H9 (cell line): Measurements from ENCODE around the gene NCK1. TPM values are rescaled to one million over a fixed set of nuclear protein-coding genes. Genes with fewer than 3 reads are reported as not detected.

Source experiments
- DNase-seq: peaks from one replicate; pipeline ENCODE4 v3.0.0-alpha.2; 2017
- H2AFZ ChIP-seq: one replicate; pipeline ENCODE4 v1.6.1; 2013; ENCODE audit warnings: mild to moderate bottlenecking, low read length, control low read depth, moderate library complexity
- H2AK5ac ChIP-seq: 2 replicates; pipeline ENCODE4 v1.6.1; 2013; ENCODE audit warnings: low read length, control low read depth, mixed read lengths; ENCODE audit not compliant: insufficient read length
- H2BK120ac ChIP-seq: one replicate; pipeline ENCODE4 v1.6.1; 2013; ENCODE audit warnings: low read depth, mild to moderate bottlenecking, low read length, control low read depth, inconsistent platforms; ENCODE audit not compliant: poor library complexity, severe bottlenecking
- H2BK12ac ChIP-seq: 2 replicates; pipeline ENCODE4 v1.6.1; 2013; ENCODE audit warnings: low read length, control low read depth, mixed read lengths, low read depth; ENCODE audit not compliant: insufficient read length
- H2BK15ac ChIP-seq: 2 replicates; pipeline ENCODE4 v1.6.1; 2013; ENCODE audit warnings: low read depth, low read length, control low read depth
- H2BK20ac ChIP-seq: one replicate; pipeline ENCODE4 v1.6.1; 2013; ENCODE audit warnings: low read depth, mild to moderate bottlenecking, low read length, control low read depth, inconsistent platforms; ENCODE audit not compliant: poor library complexity, severe bottlenecking
- H2BK5ac ChIP-seq: 2 replicates; pipeline ENCODE4 v1.6.1; 2013; ENCODE audit warnings: low read length, control low read depth, mixed read lengths; ENCODE audit not compliant: insufficient read length
- H3K14ac ChIP-seq: 2 replicates; pipeline ENCODE4 v1.6.1; 2013; ENCODE audit warnings: low read length, control low read depth; ENCODE audit not compliant: insufficient read depth
- H3K18ac ChIP-seq: 2 replicates; pipeline ENCODE4 v1.6.1; 2013; ENCODE audit warnings: low read depth, mild to moderate bottlenecking, mixed read lengths, low read length, control low read depth; ENCODE audit not compliant: insufficient read length
- H3K23ac ChIP-seq: 2 replicates; pipeline ENCODE4 v1.6.1; 2013; ENCODE audit warnings: low read length, control low read depth, mixed read lengths, low read depth; ENCODE audit not compliant: insufficient read length
- H3K23me2 ChIP-seq: 2 replicates; pipeline ENCODE4 v1.6.1; 2013; ENCODE audit warnings: low read depth, mild to moderate bottlenecking, mixed read lengths, low read length, control low read depth; ENCODE audit not compliant: insufficient read length, poor library complexity, severe bottlenecking
- H3K27ac ChIP-seq: 2 replicates; pipeline ENCODE4 v1.5.1; 2013; ENCODE audit warnings: low read length, control low read depth, mixed read lengths, low read depth; ENCODE audit not compliant: insufficient read length
- H3K27me3 ChIP-seq: 2 replicates; pipeline ENCODE4 v1.6.1; 2013; ENCODE audit warnings: low read length, control low read depth, inconsistent platforms; ENCODE audit not compliant: insufficient read depth
- H3K4ac ChIP-seq: 2 replicates; pipeline ENCODE4 v1.6.1; 2013; ENCODE audit warnings: low read depth, mild to moderate bottlenecking, control low read depth, inconsistent platforms, low read length, moderate library complexity
- H3K4me1 ChIP-seq: 2 replicates; pipeline ENCODE4 v1.6.1; 2013; ENCODE audit warnings: low read length, control low read depth, inconsistent platforms; ENCODE audit not compliant: insufficient read depth
- H3K4me2 ChIP-seq: 2 replicates; pipeline ENCODE4 v1.6.1; 2013; ENCODE audit warnings: low read length, control low read depth, mixed read lengths; ENCODE audit not compliant: insufficient read length, insufficient read depth
- H3K56ac ChIP-seq: 2 replicates; pipeline ENCODE4 v1.6.1; 2013; ENCODE audit warnings: low read depth, mild to moderate bottlenecking, mixed read lengths, low read length, control low read depth; ENCODE audit not compliant: insufficient read length
- H3K79me1 ChIP-seq: 2 replicates; pipeline ENCODE4 v1.6.1; 2013; ENCODE audit warnings: low read depth, mild to moderate bottlenecking, moderate library complexity, low read length, control low read depth, inconsistent platforms; ENCODE audit not compliant: insufficient read depth, poor library complexity, severe bottlenecking
- H3K79me2 ChIP-seq: 2 replicates; pipeline ENCODE4 v1.6.1; 2013; ENCODE audit warnings: low read length, control low read depth, inconsistent platforms; ENCODE audit not compliant: insufficient read depth
- H3K9ac ChIP-seq: 2 replicates; pipeline ENCODE4 v1.6.1; 2013; ENCODE audit warnings: low read length, control low read depth, mixed read lengths; ENCODE audit not compliant: insufficient read length; ENCODE audit errors: extremely low read depth
- H3K9me3 ChIP-seq: one replicate; pipeline ENCODE4 v1.6.1; 2013; ENCODE audit warnings: low read depth, low read length, inconsistent platforms; ENCODE audit not compliant: control insufficient read depth
- H3T11ph ChIP-seq: one replicate; pipeline ENCODE4 v1.6.1; 2013; ENCODE audit warnings: mild to moderate bottlenecking, low read length, control low read depth, inconsistent platforms
- H4K20me1 ChIP-seq: one replicate; pipeline ENCODE4 v1.6.1; 2013; ENCODE audit not compliant: control insufficient read depth, insufficient read length, insufficient read depth
- H4K5ac ChIP-seq: 2 replicates; pipeline ENCODE4 v1.6.1; 2013; ENCODE audit warnings: low read depth, mild to moderate bottlenecking, mixed read lengths, low read length, control low read depth; ENCODE audit not compliant: insufficient read length
- H4K8ac ChIP-seq: replicated peaks from 2 replicates; pipeline ENCODE4 v1.6.1; 2013; ENCODE audit warnings: low read length, control low read depth, mixed read lengths, low read depth; ENCODE audit not compliant: insufficient read length
- H4K91ac ChIP-seq: 2 replicates; pipeline ENCODE4 v1.6.1; 2013; ENCODE audit warnings: low read depth, mild to moderate bottlenecking, moderate library complexity, mixed read lengths, low read length, control low read depth; ENCODE audit not compliant: insufficient read length
- H3K27ac Mint-ChIP-seq, 3 experiments: 2 replicates in 2 of 3; 3 replicates in 1 of 3; pipeline ENCODE4 v1.8.0; 2020 to 2021; ENCODE audit warnings: mixed read lengths in 3 of 3, mild to moderate bottlenecking in 1 of 3, moderate library complexity in 1 of 3
- H3K27me3 Mint-ChIP-seq: 2 replicates; pipeline ENCODE4 v1.8.0; 2021; ENCODE audit warnings: low read depth, mild to moderate bottlenecking, moderate library complexity, mixed read lengths
- H3K36me3 Mint-ChIP-seq, 3 experiments: 2 replicates in 2 of 3; 3 replicates in 1 of 3; pipeline ENCODE4 v1.8.0; 2020 to 2021; ENCODE audit warnings: low read depth in 3 of 3, mixed read lengths in 3 of 3; ENCODE audit not compliant: insufficient read depth in 1 of 3
- H3K4me1 Mint-ChIP-seq, 2 experiments: 2 replicates each; pipeline ENCODE4 v1.8.0; 2020; ENCODE audit warnings: mixed read lengths in 2 of 2
- H3K4me3 Mint-ChIP-seq, 2 experiments: 2 replicates in 1 of 2; 3 replicates in 1 of 2; pipeline ENCODE4 v1.8.0; 2020 to 2021; ENCODE audit warnings: mild to moderate bottlenecking in 2 of 2, mixed read lengths in 2 of 2, moderate library complexity in 1 of 2
- H3K9me3 Mint-ChIP-seq, 2 experiments: 2 replicates in 1 of 2; 3 replicates in 1 of 2; pipeline ENCODE4 v1.8.0; 2020; ENCODE audit warnings: mild to moderate bottlenecking in 2 of 2, mixed read lengths in 2 of 2, moderate library complexity in 1 of 2
- WGBS: extraction: QIAGEN DNeasy Blood & Tissue Kit; methylation state at CpG from one replicate; pipeline ENCODE4 v1.1.7; 2013; ENCODE audit warnings: missing lambda C conversion rate, low lambda C conversion rate, mixed read lengths; ENCODE audit not compliant: insufficient read length; ENCODE audit errors: extremely low coverage; 5-methylcytosine and 5-hydroxymethylcytosine counted together
- total RNA-seq: library from RNA; stranded (reverse); gene quantifications from 2 replicates; pipeline ENCODE4 v1.2.1, GENCODE V29; 2021
- TF ChIP-seq, protein P1 (sequence below): fragments of 200-600 bp; sonication (generic); conservative IDR thresholded peaks from 3 replicates; pipeline ENCODE4 v1.8.0; 2021; ENCODE audit warnings: antibody characterized with exemption, mild to moderate bottlenecking

Gene NCK1
- total RNA-seq, 1 experiment from 2014 or later, result 26.4 TPM

DNA sequence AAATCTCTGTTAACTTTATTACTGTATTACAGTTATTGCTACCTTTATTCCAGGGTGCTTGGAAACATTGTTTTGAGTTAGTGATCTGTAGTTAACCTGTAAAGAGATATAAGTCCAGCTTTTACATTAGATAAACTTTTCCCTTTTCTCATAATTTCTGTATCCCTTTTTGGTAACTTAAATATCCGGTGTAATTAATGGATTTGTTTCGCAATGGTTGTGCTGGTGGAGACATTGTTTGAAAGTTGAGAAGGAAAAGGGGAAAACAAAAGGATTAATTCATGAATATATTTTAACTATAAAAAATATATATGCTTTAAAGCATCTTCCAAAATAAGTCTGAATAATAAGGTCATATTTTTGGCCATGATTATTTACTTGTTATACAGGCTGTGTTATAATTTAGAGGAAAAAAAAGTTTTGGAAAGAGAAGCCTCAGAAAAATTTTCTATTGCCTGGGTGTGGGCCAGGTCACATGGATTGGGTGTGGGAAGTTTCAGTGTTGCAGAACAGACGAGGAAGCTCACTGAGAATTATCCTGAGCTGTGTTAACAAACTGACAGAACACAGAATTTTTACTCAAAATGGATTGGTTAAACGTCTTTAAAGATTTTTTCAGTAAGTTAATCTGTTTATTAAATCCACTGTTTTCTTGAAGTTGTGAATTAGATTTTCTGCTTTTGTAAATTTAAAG, 68.1 kb downstream of the NCK1 start:
- DNase-seq, result no peak
- Mint-ChIP-seq H3K4me1 (peaks cover 0 to 3% of the 10 kb centered on the region in 2 experiments; a peak in 2 of 4 replicates), H3K4me3 (no peak overlapping the region), H3K27me3 (no peaks in the 10 kb centered on the region), H3K36me3 (peaks cover 13 to 24% (median 15%) of the 10 kb centered on the region in 3 experiments; a peak in 6 of 7 replicates), H3K9me3 (no peaks in the 10 kb centered on the region; a peak in 1 of 5 replicates), H3K27ac (no peak overlapping the region)
- no CpG with 5 or more reads among the region's 4 CpGs for WGBS
- no peak overlapping the region for H4K8ac ChIP-seq
- H3K56ac ChIP-seq, result no peak overlapping the region
- H3K14ac ChIP-seq, result no peak overlapping the region
- H3K9ac ChIP-seq, result no peak overlapping the region
- H2BK20ac ChIP-seq, result no peak overlapping the region
- no peak overlapping the region for H2BK12ac ChIP-seq
- H3K4me2 ChIP-seq, result no peak overlapping the region
- H3K18ac ChIP-seq, result no peak overlapping the region
- no peak overlapping the region for H2AK5ac ChIP-seq
- H2BK15ac ChIP-seq, result no peak overlapping the region
- no peaks in the 10 kb centered on the region for H3K4me1 ChIP-seq
- no peak overlapping the region for H3K4ac ChIP-seq
- H3K9me3 ChIP-seq, result no peaks in the 10 kb centered on the region
- no peak overlapping the region for H2AFZ ChIP-seq
- H3K27me3 ChIP-seq, result no peaks in the 10 kb centered on the region
- H4K5ac ChIP-seq, result no peak overlapping the region
- H3K79me1 ChIP-seq, result no peaks in the 10 kb centered on the region
- no peak overlapping the region for H3K23ac ChIP-seq
- H3K23me2 ChIP-seq, result no peaks in the 10 kb centered on the region
- H3K27ac ChIP-seq, result no peak overlapping the region
- H4K20me1 ChIP-seq, result no peaks in the 10 kb centered on the region
- H3K79me2 ChIP-seq, result no peaks in the 10 kb centered on the region
- TF ChIP-seq, protein P1, sequence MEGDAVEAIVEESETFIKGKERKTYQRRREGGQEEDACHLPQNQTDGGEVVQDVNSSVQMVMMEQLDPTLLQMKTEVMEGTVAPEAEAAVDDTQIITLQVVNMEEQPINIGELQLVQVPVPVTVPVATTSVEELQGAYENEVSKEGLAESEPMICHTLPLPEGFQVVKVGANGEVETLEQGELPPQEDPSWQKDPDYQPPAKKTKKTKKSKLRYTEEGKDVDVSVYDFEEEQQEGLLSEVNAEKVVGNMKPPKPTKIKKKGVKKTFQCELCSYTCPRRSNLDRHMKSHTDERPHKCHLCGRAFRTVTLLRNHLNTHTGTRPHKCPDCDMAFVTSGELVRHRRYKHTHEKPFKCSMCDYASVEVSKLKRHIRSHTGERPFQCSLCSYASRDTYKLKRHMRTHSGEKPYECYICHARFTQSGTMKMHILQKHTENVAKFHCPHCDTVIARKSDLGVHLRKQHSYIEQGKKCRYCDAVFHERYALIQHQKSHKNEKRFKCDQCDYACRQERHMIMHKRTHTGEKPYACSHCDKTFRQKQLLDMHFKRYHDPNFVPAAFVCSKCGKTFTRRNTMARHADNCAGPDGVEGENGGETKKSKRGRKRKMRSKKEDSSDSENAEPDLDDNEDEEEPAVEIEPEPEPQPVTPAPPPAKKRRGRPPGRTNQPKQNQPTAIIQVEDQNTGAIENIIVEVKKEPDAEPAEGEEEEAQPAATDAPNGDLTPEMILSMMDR, result no peak
- H4K91ac ChIP-seq, result no peak overlapping the region
- H2BK120ac ChIP-seq, result no peak overlapping the region
- H3T11ph ChIP-seq, result no peak overlapping the region
- no peak overlapping the region for H2BK5ac ChIP-seq
